DOHH2 (cell line): ENCODE results near the gene CBX7.

ENCODE experiments used
- H3F3A ChIP-seq: fragments of 200-600 bp; sonication (generic), shearing (Covaris generic); 2 replicates; pipeline ENCODE4 v1.6.0; 2016; ENCODE audit warnings: antibody characterized with exemption, mild to moderate bottlenecking; ENCODE audit not compliant: control insufficient read depth, insufficient read depth
- H3K27ac ChIP-seq: fragments of 200-600 bp; sonication (generic); 2 replicates; pipeline ENCODE4 v1.5.1; 2014; ENCODE audit warnings: low read depth, mild to moderate bottlenecking, low read length, moderate library complexity
- H3K27me3 ChIP-seq: fragments of 200-600 bp; sonication (generic); 2 replicates; pipeline ENCODE4 v1.6.1; 2014; ENCODE audit warnings: mild to moderate bottlenecking, low read length, mixed read lengths; ENCODE audit not compliant: control insufficient read depth
- H3K36me3 ChIP-seq: fragments of 200-600 bp; sonication (generic); 2 replicates; pipeline ENCODE4 v1.6.1; 2014; ENCODE audit warnings: mild to moderate bottlenecking, low read length, moderate library complexity, mixed read lengths; ENCODE audit not compliant: control insufficient read depth
- H3K4me1 ChIP-seq: fragments of 200-600 bp; sonication (generic); 2 replicates; pipeline ENCODE4 v1.6.1; 2014; ENCODE audit warnings: mild to moderate bottlenecking, low read length, mixed read lengths; ENCODE audit not compliant: control insufficient read depth
- H3K4me2 ChIP-seq: fragments of 200-600 bp; sonication (generic); 2 replicates; pipeline ENCODE4 v1.6.0; 2014; ENCODE audit warnings: mild to moderate bottlenecking, low read length, moderate library complexity
- H3K4me3 ChIP-seq: fragments of 200-600 bp; sonication (generic); 2 replicates; pipeline ENCODE4 v1.5.1; 2014; ENCODE audit warnings: mild to moderate bottlenecking, low read length, mixed read lengths
- H3K79me2 ChIP-seq: fragments of 200-600 bp; sonication (generic); 2 replicates; pipeline ENCODE4 v1.6.1; 2014; ENCODE audit warnings: mild to moderate bottlenecking, low read length, mixed read lengths; ENCODE audit not compliant: control insufficient read depth
- H3K9me2 ChIP-seq: fragments of 200-600 bp; sonication (generic); replicated peaks from 2 replicates; pipeline ENCODE4 v1.6.1; 2014; ENCODE audit warnings: mild to moderate bottlenecking, low read length, mixed read lengths; ENCODE audit not compliant: control insufficient read depth
- H3K9me3 ChIP-seq: fragments of 200-600 bp; sonication (generic); 2 replicates; pipeline ENCODE4 v1.6.1; 2014; ENCODE audit warnings: antibody characterized with exemption, low read length, mixed read lengths; ENCODE audit not compliant: control insufficient read depth, insufficient read depth
- H4K20me1 ChIP-seq: fragments of 200-600 bp; sonication (generic); 2 replicates; pipeline ENCODE4 v1.6.0; 2014; ENCODE audit warnings: low read depth, mild to moderate bottlenecking, antibody characterized with exemption, low read length, moderate library complexity; ENCODE audit not compliant: control insufficient read depth, insufficient read depth
- EZH2phosphoT487 ChIP-seq: fragments of 200-600 bp; sonication (generic); IDR thresholded peaks from 2 replicates; pipeline ENCODE4 v1.6.1; 2017; ENCODE audit warnings: borderline replicate concordance, mild to moderate bottlenecking, antibody characterized with exemption, low read length, moderate library complexity, mixed read lengths
- TF ChIP-seq, protein P1 (sequence below): fragments of 200-600 bp; sonication (generic); IDR thresholded peaks from one replicate; pipeline ENCODE4 v1.5.1; 2014; ENCODE audit warnings: antibody characterized with exemption, mild to moderate bottlenecking, low read depth, low read length; ENCODE audit not compliant: poor library complexity, severe bottlenecking

Gene CBX7

DNA sequence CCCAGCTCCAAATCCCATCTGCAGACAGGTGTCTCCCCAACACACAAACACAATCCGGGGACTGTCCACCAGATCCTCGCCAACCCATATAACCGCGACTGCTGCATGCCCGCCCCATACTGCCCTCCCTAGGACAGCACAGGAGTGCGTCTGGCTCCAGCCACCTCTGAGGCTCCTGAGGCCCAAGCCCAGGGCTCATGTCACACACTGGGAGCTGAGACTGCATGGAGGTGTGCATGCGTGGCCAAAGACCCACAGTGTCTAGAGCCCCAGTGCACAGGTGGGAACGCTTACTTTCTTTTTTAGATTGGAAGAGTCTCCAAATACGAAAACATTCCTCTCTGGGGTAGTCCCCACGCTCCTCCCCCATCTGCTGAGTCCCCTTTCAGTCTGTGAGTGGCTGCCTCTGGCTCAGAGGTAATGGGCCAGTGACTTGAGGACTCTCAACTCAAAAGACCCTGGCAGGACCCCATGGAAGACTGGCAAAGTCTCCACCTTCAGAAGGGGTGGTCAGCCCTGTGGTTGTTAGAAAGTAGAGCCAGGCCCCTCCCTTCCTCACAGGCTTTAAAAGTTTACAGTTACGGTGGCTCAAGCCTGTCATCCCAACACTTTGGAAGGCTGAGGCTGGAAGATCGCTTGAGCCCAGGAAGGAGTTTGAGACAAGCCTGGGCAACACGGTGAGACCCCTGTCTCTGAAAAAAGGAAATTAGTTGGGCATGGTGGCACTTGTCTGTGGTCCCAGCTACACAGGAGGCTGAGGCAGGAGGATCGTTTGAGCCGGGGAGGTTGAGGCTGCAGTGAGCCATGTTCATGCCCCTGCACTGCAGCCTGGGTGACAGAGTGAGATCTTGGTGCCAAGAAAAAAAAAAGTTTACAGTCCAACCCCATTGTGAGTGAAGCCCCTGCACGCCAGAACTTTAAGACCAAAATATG is 2.3 kb downstream of the CBX7 start:
- Histone ChIP-seq H3K4me2 (no peak overlapping the region), H4K20me1 (no peaks in the 10 kb centered on the region), H3K36me3 (no peaks in the 10 kb centered on the region), H3K4me1 (peaks cover 41% of the 10 kb centered on the region), H3K9me2 (no peaks in the 10 kb centered on the region), H3F3A (0 out of 2 replicates have a peak, but pooled peaks cover 12% of the 10 kb centered on the region), H3K9me3 (no peaks in the 10 kb centered on the region), H3K27ac (no peak overlapping the region), H3K79me2 (no peaks in the 10 kb centered on the region), H3K4me3 (no peak overlapping the region), H3K27me3 (peaks cover 20% of the 10 kb centered on the region)
- TF ChIP-seq, protein P1, sequence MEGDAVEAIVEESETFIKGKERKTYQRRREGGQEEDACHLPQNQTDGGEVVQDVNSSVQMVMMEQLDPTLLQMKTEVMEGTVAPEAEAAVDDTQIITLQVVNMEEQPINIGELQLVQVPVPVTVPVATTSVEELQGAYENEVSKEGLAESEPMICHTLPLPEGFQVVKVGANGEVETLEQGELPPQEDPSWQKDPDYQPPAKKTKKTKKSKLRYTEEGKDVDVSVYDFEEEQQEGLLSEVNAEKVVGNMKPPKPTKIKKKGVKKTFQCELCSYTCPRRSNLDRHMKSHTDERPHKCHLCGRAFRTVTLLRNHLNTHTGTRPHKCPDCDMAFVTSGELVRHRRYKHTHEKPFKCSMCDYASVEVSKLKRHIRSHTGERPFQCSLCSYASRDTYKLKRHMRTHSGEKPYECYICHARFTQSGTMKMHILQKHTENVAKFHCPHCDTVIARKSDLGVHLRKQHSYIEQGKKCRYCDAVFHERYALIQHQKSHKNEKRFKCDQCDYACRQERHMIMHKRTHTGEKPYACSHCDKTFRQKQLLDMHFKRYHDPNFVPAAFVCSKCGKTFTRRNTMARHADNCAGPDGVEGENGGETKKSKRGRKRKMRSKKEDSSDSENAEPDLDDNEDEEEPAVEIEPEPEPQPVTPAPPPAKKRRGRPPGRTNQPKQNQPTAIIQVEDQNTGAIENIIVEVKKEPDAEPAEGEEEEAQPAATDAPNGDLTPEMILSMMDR: peak; percentile 9
- no peak for TF ChIP-seq EZH2phosphoT487

DNA sequence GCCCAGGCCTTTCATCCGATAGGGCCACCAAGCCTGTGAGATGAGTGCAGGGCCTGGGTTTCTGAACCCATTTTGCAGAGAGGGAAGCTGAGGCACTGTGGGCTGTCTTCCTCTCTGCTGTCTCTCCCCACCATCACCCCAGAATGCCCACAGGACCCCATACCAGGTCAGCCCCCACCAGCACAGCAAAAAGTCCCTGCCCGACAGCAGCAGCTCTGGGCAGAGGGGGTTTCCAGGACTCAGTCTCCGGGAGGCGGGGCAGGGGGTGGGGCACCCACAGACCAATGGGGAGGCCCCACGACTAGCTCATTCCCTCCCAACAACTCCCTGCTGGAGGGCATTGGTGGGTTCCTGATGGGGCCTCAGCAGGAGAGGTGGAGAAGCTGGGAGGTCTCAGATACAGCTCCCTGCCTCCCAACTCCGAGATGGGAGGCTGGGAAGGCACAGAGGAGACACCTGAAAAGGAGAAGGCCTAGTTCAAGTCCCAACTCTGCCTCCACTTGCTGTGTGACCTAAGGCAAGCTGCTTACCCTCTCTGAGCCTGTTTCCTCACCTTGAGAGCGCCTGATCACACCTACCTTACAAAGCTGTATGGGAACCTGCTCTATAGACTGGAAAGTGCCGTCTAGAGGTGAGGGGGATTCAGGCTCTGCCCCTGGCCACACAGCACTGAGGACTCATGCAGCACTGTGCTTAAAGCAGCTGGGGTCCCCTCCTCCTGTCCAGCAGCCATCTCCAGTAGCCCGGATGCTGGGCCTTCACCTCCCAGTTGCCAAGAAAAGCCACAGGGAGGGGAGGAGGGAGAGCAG is 3.5 kb downstream of the CBX7 start:
- Histone ChIP-seq H3K27ac (no peak overlapping the region), H3F3A (0 out of 2 replicates have a peak, but pooled peaks cover 10% of the 10 kb centered on the region), H3K9me2 (no peaks in the 10 kb centered on the region), H3K79me2 (no peaks in the 10 kb centered on the region), H3K9me3 (no peaks in the 10 kb centered on the region), H3K36me3 (no peaks in the 10 kb centered on the region), H3K4me3 (peak overlapping the region; percentile 16; the same call in 1 of the 2 replicates), H3K4me1 (peaks cover 53% of the 10 kb centered on the region), H3K4me2 (peak overlapping the region; percentile 50), H3K27me3 (peaks cover 26% of the 10 kb centered on the region), H4K20me1 (no peaks in the 10 kb centered on the region)
- no peak for TF ChIP-seq EZH2phosphoT487
- TF ChIP-seq, protein P1: no peak

DNA sequence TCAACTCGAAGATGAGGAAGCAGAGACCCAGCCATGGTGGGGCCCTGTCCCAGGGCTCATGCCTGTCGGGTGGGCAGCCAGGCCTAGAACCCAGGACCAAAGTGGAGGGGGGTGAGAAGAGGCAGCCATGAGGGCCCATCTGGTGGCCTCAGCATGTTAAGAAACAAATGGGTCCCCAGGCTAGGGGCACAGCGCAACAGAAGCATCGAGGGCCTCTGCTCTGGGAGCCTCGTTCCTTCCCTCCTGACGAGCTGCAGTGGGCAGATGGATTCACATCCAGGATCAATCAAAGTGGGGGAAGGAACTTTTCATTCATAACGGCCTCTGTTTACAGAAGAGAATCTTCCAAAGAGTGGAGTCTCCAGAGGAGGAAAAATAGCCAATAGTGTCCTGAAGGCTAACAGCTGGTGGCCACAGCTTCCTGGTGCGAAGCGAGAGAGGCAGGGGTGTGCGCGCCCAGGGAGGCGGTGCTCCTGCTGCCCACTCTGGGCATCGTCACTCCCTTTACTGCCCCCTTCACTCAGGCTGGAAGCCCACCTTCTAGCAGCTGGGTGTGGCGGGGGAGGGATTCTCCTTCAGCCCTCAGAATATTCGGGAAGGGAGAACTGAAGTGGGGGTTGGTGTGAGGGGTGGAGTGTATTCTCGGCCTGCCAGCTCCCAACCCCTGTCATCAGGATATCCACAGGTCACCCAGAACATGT is 4.3 kb downstream of the CBX7 start:
- no peaks in the 10 kb centered on the region for H3K79me2 ChIP-seq
- H3K27ac ChIP-seq: no peak overlapping the region
- H3K9me2 ChIP-seq: no peaks in the 10 kb centered on the region
- H3K36me3 ChIP-seq: no peaks in the 10 kb centered on the region
- peak overlapping the region; percentile 50 for H3K4me2 ChIP-seq
- no peaks in the 10 kb centered on the region for H4K20me1 ChIP-seq
- H3K4me1 ChIP-seq: peaks cover 51% of the 10 kb centered on the region
- H3F3A ChIP-seq: 0 out of 2 replicates have a peak, but pooled peaks cover 8% of the 10 kb centered on the region
- 0 out of 2 replicates have a peak overlapping the region, but pooled peaks have one; percentile 16 for H3K4me3 ChIP-seq
- H3K9me3 ChIP-seq: no peaks in the 10 kb centered on the region
- TF ChIP-seq, protein P1: no peak
- no peak for TF ChIP-seq EZH2phosphoT487
- H3K27me3 ChIP-seq: peaks cover 24% of the 10 kb centered on the region
